ENCODE measurements around the gene CALU.
A peak's percentile ranks its signal among the peaks of the same experiment; 100 is the strongest.

The CALU gene

GRCh38 chr7:128725531-128725930, 13.6 kb upstream of the CALU start:
- no peak for DNase-seq

GRCh38 chr7:128726059-128726736, 13.0 kb upstream of the CALU start:
- no peak for DNase-seq

- no peak for DNase-seq
Observed at GRCh38 chr7:128726737-128727072, 12.5 kb upstream of the CALU start.

- no peak for DNase-seq
Observed at GRCh38 chr7:128727239-128727638, 11.9 kb upstream of the CALU start.

- DNase-seq: no peak
Observed at GRCh38 chr7:128728598-128728997, 10.6 kb upstream of the CALU start.

- DNase-seq: no peak
Observed at GRCh38 chr7:128729494-128729893, 9.7 kb upstream of the CALU start.

- no peak for DNase-seq
Observed at GRCh38 chr7:128731184-128731583, 8.0 kb upstream of the CALU start.

- DNase-seq: no peak
Observed at GRCh38 chr7:128732521-128733277, 6.5 kb upstream of the CALU start.

- no peak for DNase-seq
Observed at GRCh38 chr7:128733278-128733645, 5.9 kb upstream of the CALU start.

- DNase-seq: no peak
Observed at GRCh38 chr7:128734890-128735289, 4.3 kb upstream of the CALU start.

GRCh38 chr7:128735436-128735835, 3.7 kb upstream of the CALU start:
- DNase-seq: peak; percentile 61

GRCh38 chr7:128737441-128737840, 1.7 kb upstream of the CALU start:
- DNase-seq: no peak

GRCh38 chr7:128737867-128738385, 1.2 kb upstream of the CALU start:
- DNase-seq: no peak

GRCh38 chr7:128738570-128739047, 550 bp upstream of the CALU start:
- no peak for DNase-seq

GRCh38 chr7:128739990-128740682, 977 bp downstream of the CALU start:
- no peak for DNase-seq

GRCh38 chr7:128740996-128741395, 1.8 kb downstream of the CALU start:
- DNase-seq: no peak

- DNase-seq: no peak
Observed at GRCh38 chr7:128741491-128741890, 2.3 kb downstream of the CALU start.

- DNase-seq: no peak
Observed at GRCh38 chr7:128742206-128742605, 3.0 kb downstream of the CALU start.

GRCh38 chr7:128743112-128743772, 4.1 kb downstream of the CALU start:
- no peak for DNase-seq

- no peak for DNase-seq
Observed at GRCh38 chr7:128744366-128744905, 5.3 kb downstream of the CALU start.

- no peak for DNase-seq
Observed at GRCh38 chr7:128745706-128746105, 6.5 kb downstream of the CALU start.

GRCh38 chr7:128747327-128748079, 8.3 kb downstream of the CALU start:
- no peak for DNase-seq

Measured in GDM1 (cell line).